ENCODE results near the gene MLPH.

GRCh38 chr2:237494066-237494465 lies 7.0 kb downstream of the MLPH start:
- TF ChIP-seq, protein P1, sequence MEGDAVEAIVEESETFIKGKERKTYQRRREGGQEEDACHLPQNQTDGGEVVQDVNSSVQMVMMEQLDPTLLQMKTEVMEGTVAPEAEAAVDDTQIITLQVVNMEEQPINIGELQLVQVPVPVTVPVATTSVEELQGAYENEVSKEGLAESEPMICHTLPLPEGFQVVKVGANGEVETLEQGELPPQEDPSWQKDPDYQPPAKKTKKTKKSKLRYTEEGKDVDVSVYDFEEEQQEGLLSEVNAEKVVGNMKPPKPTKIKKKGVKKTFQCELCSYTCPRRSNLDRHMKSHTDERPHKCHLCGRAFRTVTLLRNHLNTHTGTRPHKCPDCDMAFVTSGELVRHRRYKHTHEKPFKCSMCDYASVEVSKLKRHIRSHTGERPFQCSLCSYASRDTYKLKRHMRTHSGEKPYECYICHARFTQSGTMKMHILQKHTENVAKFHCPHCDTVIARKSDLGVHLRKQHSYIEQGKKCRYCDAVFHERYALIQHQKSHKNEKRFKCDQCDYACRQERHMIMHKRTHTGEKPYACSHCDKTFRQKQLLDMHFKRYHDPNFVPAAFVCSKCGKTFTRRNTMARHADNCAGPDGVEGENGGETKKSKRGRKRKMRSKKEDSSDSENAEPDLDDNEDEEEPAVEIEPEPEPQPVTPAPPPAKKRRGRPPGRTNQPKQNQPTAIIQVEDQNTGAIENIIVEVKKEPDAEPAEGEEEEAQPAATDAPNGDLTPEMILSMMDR (IDR thresholded peaks at IDR 0.05): no peak
- TF ChIP-seq POLR2A (IDR thresholded peaks at IDR 0.05; ENCODE audit: low read depth) (no peak), POLR2AphosphoS5 (IDR thresholded peaks at IDR 0.05) (no peak), EP300 (IDR thresholded peaks at IDR 0.05) (no peak)
